NOMO-1 treated with DMSO at 0.1 percent for 48 hours (cell line): ENCODE results near the gene FKBP6.
"Not testable (repeated sequence)": the region's sequence is repeated elsewhere in the genome, so short reads cannot be mapped to it uniquely, and the experiment has no call there.

ENCODE experiments used
- DNase-seq: peaks from one replicate; lab custom pipeline; 2025; ENCODE audit not compliant: unreplicated experiment; lab: John Stamatoyannopoulos, UW

The FKBP6 gene

GRCh38 chr7:73387908-73388414, 60.0 kb downstream of the FKBP6 start:
- DNase-seq: no peak

GRCh38 chr7:73391396-73391795, 63.4 kb downstream of the FKBP6 start:
- no peak for DNase-seq

- no peak for DNase-seq
These were observed 66.5 kb downstream of the FKBP6 start for GRCh38 chr7:73394422-73394821.

GRCh38 chr7:73395538-73396503, 67.9 kb downstream of the FKBP6 start:
- no peak for DNase-seq

- DNase-seq: no peak
These were observed 69.7 kb downstream of the FKBP6 start for GRCh38 chr7:73397521-73398281.

GRCh38 chr7:73399185-73400050, 71.5 kb downstream of the FKBP6 start:
- not testable (repeated sequence) for DNase-seq

- DNase-seq: not testable (repeated sequence)
These were observed 76.9 kb downstream of the FKBP6 start for GRCh38 chr7:73404860-73405259.
